GM06990 (cell line): ENCODE data around the gene CPPED1.

Experiments used
- DNase-seq: peaks from one replicate; pipeline ENCODE4 v3.0.0-alpha.2; 2011; ENCODE audit not compliant: insufficient read length; ENCODE audit errors: extremely low read depth
- H3K27me3 ChIP-seq: replicated peaks from 2 replicates; pipeline ENCODE4 v1.6.0; 2011; ENCODE audit warnings: low read length; ENCODE audit not compliant: control insufficient read depth, insufficient read depth
- H3K36me3 ChIP-seq: 2 replicates; pipeline ENCODE4 v1.5.1; 2011; ENCODE audit warnings: low read length; ENCODE audit not compliant: control insufficient read depth, insufficient read depth
- H3K4me3 ChIP-seq: replicated peaks from 2 replicates; pipeline ENCODE4 v1.5.1; 2011; ENCODE audit warnings: low read depth, mild to moderate bottlenecking, control low read depth, low read length
- CTCF ChIP-seq: IDR thresholded peaks from 2 replicates; pipeline ENCODE4 v1.5.1; 2011; ENCODE audit warnings: low read length, control low read depth, mild to moderate bottlenecking, inconsistent platforms; ENCODE audit not compliant: insufficient read depth, poor library complexity, severe bottlenecking

CPPED1 gene

DNA sequence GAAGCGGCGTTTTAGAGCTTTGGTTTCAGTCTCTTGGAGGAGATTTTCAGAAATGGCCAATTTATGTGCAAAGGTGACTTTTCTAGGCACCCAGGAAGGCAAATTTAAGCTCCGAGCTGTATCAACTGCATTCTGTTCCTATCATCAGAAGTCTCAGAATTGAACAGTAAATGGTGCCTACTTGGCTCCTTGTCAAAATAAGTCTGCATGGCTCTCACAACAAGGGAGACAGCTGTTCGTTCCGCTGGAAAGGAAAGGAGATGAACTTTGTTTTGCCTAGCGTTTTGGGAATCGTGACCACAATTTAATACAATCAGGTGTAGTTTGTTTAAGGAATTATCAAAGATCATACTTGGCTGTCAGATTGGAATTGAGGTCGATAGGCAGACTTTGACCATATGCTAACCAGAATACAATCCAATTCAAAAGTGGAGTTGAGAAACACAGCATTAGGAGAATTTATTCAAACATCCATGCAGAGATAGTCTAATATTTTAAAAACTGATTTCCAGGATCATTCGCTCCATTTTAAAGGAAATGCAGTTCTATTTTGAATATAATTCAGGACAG, 139.4 kb downstream of the CPPED1 start:
- no peak overlapping the region for H3K4me3 ChIP-seq
- no peak for TF ChIP-seq CTCF
- DNase-seq, result no peak
- no peaks in the 10 kb centered on the region for H3K36me3 ChIP-seq
- H3K27me3 ChIP-seq, result no peaks in the 10 kb centered on the region

- Histone ChIP-seq H3K4me3 (no peak overlapping the region), H3K36me3 (no peaks in the 10 kb centered on the region), H3K27me3 (no peaks in the 10 kb centered on the region)
- no peak for TF ChIP-seq CTCF
- no peak for DNase-seq
These were observed 142.0 kb downstream of the CPPED1 start for GRCh38 chr16:12661656-12662172.

DNA sequence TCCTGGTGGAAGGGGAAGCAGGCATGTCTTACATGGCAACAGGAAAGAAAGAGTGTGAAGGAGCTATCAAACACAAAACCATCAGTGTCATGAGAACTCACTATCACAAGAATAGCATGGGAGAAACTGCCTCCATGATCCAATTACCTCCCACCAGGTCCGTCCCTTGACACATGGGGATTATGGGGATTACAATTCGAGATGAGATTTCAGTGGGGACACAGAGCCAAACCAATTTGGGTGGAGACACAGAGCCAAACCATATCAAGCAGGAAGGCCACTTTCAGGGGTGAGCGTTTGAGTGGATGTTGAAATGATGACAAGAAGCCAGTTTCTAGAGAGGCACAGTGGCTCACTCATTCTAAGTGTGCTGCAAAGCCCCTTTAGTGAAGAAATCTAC, 143.8 kb downstream of the CPPED1 start:
- Histone ChIP-seq H3K27me3 (no peaks in the 10 kb centered on the region), H3K4me3 (no peak overlapping the region), H3K36me3 (no peaks in the 10 kb centered on the region)
- no peak for TF ChIP-seq CTCF
- no peak for DNase-seq

GRCh38 chr16:12658506-12658905, 145.2 kb downstream of the CPPED1 start:
- no peaks in the 10 kb centered on the region for H3K27me3 ChIP-seq
- no peak for TF ChIP-seq CTCF
- no peaks in the 10 kb centered on the region for H3K36me3 ChIP-seq
- DNase-seq, result no peak
- no peak overlapping the region for H3K4me3 ChIP-seq

DNA sequence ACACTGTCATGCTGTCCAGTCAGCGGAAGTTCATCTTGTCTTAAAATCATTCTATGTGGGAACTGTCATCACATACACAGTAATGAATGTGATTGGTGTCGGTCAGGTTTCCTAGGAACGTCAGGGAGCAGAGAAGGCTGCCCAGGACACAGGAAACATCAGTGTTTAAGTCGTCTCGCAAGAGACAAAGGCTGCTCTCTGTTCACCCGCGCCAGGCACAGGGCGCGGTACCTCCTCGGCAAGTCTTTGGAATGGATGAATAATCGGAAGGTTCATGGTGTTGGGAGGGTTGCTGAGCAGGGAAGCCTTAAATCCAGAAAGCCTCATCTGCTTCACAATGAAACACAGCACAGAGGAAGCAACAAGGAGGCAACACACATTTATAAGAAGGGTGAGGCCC, 148.2 kb downstream of the CPPED1 start:
- Histone ChIP-seq H3K36me3 (no peaks in the 10 kb centered on the region), H3K4me3 (no peak overlapping the region), H3K27me3 (no peaks in the 10 kb centered on the region)
- DNase-seq, result no peak
- no peak for TF ChIP-seq CTCF
